ENCODE results near the gene CKAP5.

CKAP5 gene

DNA sequence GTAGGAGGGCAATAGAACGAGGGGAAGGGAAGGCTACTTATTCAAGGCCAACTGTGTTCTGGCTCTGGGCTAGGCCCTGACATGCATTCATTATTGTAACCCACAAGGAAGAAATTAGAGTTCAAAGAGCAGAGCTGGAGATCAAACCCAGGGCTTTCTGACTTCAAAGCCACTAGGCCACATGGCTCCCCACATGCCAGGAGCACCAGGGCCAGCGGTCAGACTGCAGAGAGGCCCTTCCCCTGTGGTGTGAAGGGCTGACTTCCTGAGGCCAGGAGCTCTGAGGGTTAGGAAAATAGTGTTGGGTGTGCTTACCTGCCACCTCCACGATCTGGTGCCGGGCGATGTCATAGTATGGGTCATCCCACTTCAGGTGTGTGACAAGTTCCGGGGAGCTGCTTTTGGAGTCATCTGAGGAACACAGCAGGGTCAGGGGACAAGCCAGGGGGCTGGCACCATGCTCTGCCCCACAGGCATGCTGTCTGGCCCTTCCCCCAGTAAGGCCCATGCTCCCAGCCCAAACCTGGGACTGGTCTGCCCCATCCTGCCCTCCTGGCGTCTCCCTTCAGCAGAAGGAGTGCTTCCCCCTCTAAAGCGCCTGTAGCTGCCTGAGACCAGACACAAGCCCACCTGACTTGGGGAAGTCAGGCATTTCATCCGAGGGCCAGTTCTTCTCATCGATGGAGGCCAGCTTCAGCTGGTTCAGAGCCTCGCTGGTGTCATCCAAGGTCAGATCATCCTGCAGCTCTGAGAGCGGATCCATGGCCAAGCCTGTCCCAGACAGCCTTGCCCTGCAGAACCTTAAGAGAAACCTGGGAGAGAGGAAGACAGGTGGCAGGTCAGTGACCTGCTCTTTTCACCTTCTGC is 150.5 kb downstream of the CKAP5 start:
- no peak for DNase-seq

DNA sequence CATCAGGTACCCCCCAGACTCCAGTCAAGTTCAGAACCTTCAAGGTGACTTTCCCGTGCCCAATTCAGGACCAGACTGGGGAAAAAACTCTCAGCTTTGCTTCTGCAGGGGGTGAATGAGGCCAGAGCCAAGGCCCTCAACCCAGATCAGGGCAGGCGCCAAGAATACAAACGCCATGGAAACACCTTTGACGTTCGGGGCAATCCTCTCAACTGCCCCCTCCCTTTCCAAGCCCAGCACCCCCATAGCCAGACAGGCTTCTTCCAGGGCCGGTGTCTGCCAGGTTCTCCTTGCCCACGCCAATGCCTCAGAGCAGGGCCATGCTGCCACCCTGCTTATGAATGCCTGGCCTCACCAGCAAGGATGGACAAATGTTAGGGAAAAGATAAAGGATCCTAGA is 151.5 kb downstream of the CKAP5 start:
- no peak for DNase-seq

DNA sequence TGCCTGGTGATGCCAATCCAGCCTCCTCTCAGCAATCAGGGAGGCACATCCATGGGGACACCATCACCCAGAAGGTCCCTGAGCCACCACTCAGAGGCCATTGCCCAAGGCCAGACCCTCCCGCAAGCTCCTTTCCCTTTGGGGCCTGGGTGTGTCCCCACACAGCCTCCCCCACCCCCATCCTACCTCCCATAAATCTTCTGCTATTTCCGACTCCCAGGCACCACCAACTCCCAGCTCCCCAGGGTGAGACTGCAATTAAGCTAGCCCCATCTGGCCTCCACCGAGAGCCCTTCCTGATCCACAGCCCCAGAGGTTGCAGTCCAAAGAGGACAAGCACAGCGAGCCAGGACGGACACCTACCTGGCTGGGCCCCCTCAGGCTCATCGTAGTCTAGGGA is 152.0 kb downstream of the CKAP5 start:
- DNase-seq: no peak

DNA sequence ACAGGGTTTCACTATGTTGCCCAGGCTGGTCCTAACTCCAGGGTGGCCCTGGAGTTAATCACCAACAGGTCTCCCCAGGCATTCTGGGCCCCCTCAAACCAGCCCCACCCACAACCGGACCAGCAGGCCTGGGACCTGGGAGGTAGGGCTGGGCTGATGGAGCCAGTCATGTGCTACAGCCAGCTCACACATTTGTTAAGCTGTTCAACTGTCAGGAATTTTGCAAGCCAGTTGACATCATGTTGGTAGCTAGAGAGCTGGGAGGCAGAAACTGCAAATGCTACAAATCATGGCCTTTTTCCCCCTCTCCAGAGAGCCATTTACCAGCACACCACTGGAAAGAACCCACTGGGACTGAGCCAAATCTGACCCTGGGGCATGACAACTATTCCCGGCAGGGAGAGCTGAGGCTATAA is 152.5 kb downstream of the CKAP5 start:
- no peak for DNase-seq
